K562 (cell line): ENCODE results near the gene PAX2. TPM values are rescaled to one million over a fixed set of nuclear protein-coding genes. Genes with fewer than 3 reads are reported as not detected.

Experiments used
- ADNP ChIP-seq: fragments of 200-800 bp; sonication (Bioruptor generic); IDR thresholded peaks from 2 replicates; pipeline ENCODE4 v1.6.1; 2016; ENCODE audit warnings: missing genetic modification characterization, missing compliant biosample characterization
- AFF1 ChIP-seq, 2 experiments: fragments of 450-650 bp; IDR thresholded peaks; 2 replicates each; pipeline ENCODE4 v1.6.1; 2018; ENCODE audit warnings: mild to moderate bottlenecking in 2 of 2, low read depth in 1 of 2; ENCODE audit not compliant: partially characterized antibody in 2 of 2
- CREBBP ChIP-seq: IDR thresholded peaks from one replicate; pipeline ENCODE4 v1.6.1; 2012; ENCODE audit warnings: low read depth, mild to moderate bottlenecking, control low read depth, inconsistent platforms, low read length
- HIVEP1 ChIP-seq: fragments of 250-450 bp; sonication (Bioruptor Pico); IDR thresholded peaks from 2 replicates; pipeline ENCODE4 v1.4.0; 2020; ENCODE audit warnings: mild to moderate bottlenecking
- PBX2 ChIP-seq, 2 experiments: IDR thresholded peaks in 1 of 2; conservative IDR thresholded peaks in 1 of 2; 2 replicates each; pipeline ENCODE4 v1.6.1; 2016; ENCODE audit warnings: low read depth in 2 of 2, mild to moderate bottlenecking in 1 of 2, missing compliant biosample characterization in 1 of 2, missing genetic modification characterization in 1 of 2, moderate library complexity in 1 of 2
- PRMT5 ChIP-seq: sonication (generic); formaldehyde crosslinking; IDR thresholded peaks from 2 replicates; pipeline ENCODE4 v1.5.0; 2020; ENCODE audit warnings: missing genetic modification reagents
- UBTF ChIP-seq, 2 experiments: IDR thresholded peaks; 2 replicates each; pipeline ENCODE4 v1.6.1; 2012; ENCODE audit warnings: improper control_type of control experiment in 2 of 2, low read depth in 2 of 2, low read length in 2 of 2, borderline replicate concordance in 1 of 2
- USF1 ChIP-seq: sonication (generic); formaldehyde crosslinking; IDR thresholded peaks from 2 replicates; pipeline ENCODE4 v1.9.0; 2022; ENCODE audit warnings: mild to moderate bottlenecking, missing genetic modification reagents
- polyA plus RNA-seq, 8 experiments: library from polyadenylated mRNA; depleted of rRNA in 4 of 8; stranded (reverse) in 5 of 8; unstranded in 3 of 8; fragments of >200 nt; fragmentation: Nextera tagmentation in 2 of 8; fragmentation: Illumina TruSeq in 1 of 8; extraction: Ambion mirVana in 2 of 8; extraction: Trizol in 1 of 8; gene quantifications; 2 replicates each; pipeline versions ENCODE4 v1.2.1 to v1.2.3, GENCODE V29; 2011 to 2014; ENCODE audit warnings: inconsistent platforms in 1 of 8, missing spikeins in 1 of 8
- total RNA-seq, 7 experiments: library from RNA; depleted of rRNA in 6 of 7; stranded (reverse); fragments of >200 nt in 6 of 7; fragmentation: Illumina TruSeq in 2 of 7; extraction: Trizol in 2 of 7; gene quantifications; 2 replicates each; pipeline versions ENCODE4 v1.2.1 to v1.2.3, GENCODE V29; 2011 to 2021; ENCODE audit warnings: low replicate concordance in 1 of 7
- TF ChIP-seq, protein P1 (sequence below): fragments of 250-450 bp; sonication (Bioruptor Pico); IDR thresholded peaks from 2 replicates; pipeline ENCODE4 v1.8.0; 2022; ENCODE audit warnings: moderate library complexity, mild to moderate bottlenecking, inconsistent platforms

Gene PAX2
- total and polyA plus RNA-seq, 9 of the 15 experiments (the other 6 are each of a cell fraction or from before 2014, with no cell fraction given), result not detected

DNA sequence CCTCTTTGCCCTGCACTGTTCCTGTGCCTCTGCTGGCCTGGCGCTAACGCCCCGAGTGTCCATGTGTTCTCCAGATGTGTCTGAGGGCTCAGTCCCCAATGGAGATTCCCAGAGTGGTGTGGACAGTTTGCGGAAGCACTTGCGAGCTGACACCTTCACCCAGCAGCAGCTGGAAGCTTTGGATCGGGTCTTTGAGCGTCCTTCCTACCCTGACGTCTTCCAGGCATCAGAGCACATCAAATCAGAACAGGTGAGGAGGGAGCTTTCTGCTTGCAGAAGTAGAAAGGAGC lies 60.9 kb downstream of the PAX2 start (continued):
- TF ChIP-seq UBTF (IDR thresholded peaks at IDR 0.05; ENCODE audit: borderline replicate concordance in 1 of 2, low read depth in 2 of 2, low read length in 2 of 2) (no peak), HIVEP1 (no peak), PBX2 (CRISPR knock-in tag; IDR thresholded peaks at IDR 0.05; ENCODE audit: low read depth) (no peak), PBX2 (tag; conservative IDR thresholded peaks at IDR 0.05; ENCODE audit: low read depth) (no peak), PRMT5 (no peak), ADNP (tag) (no peak), CREBBP (no peak), AFF1 (IDR thresholded peaks at IDR 0.05; ENCODE audit: low read depth in 1 of 2, partially characterized antibody in 2 of 2) (no peak), USF1 (CRISPR knock-in tag) (no peak)
- TF ChIP-seq, protein P1, sequence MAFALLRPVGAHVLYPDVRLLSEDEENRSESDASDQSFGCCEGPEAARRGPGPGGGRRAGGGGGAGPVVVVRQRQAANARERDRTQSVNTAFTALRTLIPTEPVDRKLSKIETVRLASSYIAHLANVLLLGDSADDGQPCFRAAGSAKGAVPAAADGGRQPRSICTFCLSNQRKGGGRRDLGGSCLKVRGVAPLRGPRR (CRISPR knock-in tag), result no peak
- TF ChIP-seq, all 486 proteins: peak for 0
